ENCODE measurements around the gene XYLT2. TPM values are rescaled to one million over a fixed set of nuclear protein-coding genes. Genes with fewer than 3 reads are reported as not detected.

XYLT2 gene
- total RNA-seq, 1 experiment from 2014 or later, result 26.4 TPM

DNA sequence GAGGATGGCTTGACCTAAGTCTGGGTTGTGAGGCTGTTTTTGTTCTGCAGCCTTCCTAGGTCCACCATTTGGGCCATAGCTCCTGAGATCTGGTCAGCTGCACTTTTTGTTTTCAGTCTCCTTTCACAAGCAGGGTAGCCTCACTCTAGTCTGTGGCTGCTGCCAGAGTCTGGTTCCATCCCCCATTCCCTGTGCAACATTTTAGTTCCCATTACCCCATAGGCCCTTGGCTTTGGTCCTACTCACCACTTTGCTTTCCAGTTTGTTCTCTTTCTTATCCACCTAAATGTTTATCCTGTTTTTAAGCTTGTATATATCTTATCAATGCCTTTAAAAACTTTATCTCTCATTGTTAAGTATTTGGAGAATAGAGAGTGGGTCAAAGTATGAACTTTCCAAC, 6.5 kb upstream of the XYLT2 start:
- Histone ChIP-seq H3K4me2 (ENCODE audit: insufficient read depth, insufficient read length, low read length) (no peak overlapping the region), H2BK120ac (ENCODE audit: low read depth, low read length, poor library complexity, severe bottlenecking) (no peak overlapping the region), H2BK15ac (ENCODE audit: low read depth, low read length) (no peak overlapping the region), H3T11ph (ENCODE audit: low read length) (no peak overlapping the region), H2BK5ac (ENCODE audit: insufficient read length, low read length) (no peak overlapping the region), H3K18ac (ENCODE audit: insufficient read length, low read depth, low read length) (no peak overlapping the region), H3K27me3 (ENCODE audit: insufficient read depth, low read length) (no peaks in the 10 kb centered on the region), H3K9me3 (ENCODE audit: control insufficient read depth, low read depth, low read length) (peaks cover 5% of the 10 kb centered on the region), H4K8ac (replicated peaks; ENCODE audit: insufficient read length, low read depth, low read length) (no peak overlapping the region), H2BK20ac (ENCODE audit: low read depth, low read length, poor library complexity, severe bottlenecking) (no peak overlapping the region), H2AFZ (ENCODE audit: low read length) (no peak overlapping the region), H3K56ac (ENCODE audit: insufficient read length, low read depth, low read length) (no peak overlapping the region), H4K91ac (ENCODE audit: insufficient read length, low read depth, low read length) (no peak overlapping the region), H3K4me1 (ENCODE audit: insufficient read depth, low read length) (no peaks in the 10 kb centered on the region), H3K4ac (ENCODE audit: low read depth, low read length) (no peak overlapping the region), H4K5ac (ENCODE audit: insufficient read length, low read depth, low read length) (no peak overlapping the region), H3K9ac (ENCODE audit: extremely low read depth, insufficient read length, low read length) (no peak overlapping the region), H3K23me2 (ENCODE audit: insufficient read length, low read depth, low read length, poor library complexity, severe bottlenecking) (no peaks in the 10 kb centered on the region), H3K27ac (ENCODE audit: insufficient read length, low read depth, low read length) (no peak overlapping the region), H2BK12ac (ENCODE audit: insufficient read length, low read depth, low read length) (no peak overlapping the region), H3K14ac (ENCODE audit: insufficient read depth, low read length) (no peak overlapping the region), H2AK5ac (ENCODE audit: insufficient read length, low read length) (no peak overlapping the region), H3K79me2 (ENCODE audit: insufficient read depth, low read length) (no peaks in the 10 kb centered on the region), H3K23ac (ENCODE audit: insufficient read length, low read depth, low read length) (no peak overlapping the region), H4K20me1 (ENCODE audit: control insufficient read depth, insufficient read depth, insufficient read length) (no peaks in the 10 kb centered on the region), H3K79me1 (ENCODE audit: insufficient read depth, low read depth, low read length, poor library complexity, severe bottlenecking) (no peaks in the 10 kb centered on the region)
- H3K9me3 Mint-ChIP-seq, result peaks cover 15 to 16% of the 10 kb centered on the region in 2 experiments
- peaks cover 10% of the 10 kb centered on the region for H3K27me3 Mint-ChIP-seq (ENCODE audit: low read depth)
- TF ChIP-seq, protein P1, sequence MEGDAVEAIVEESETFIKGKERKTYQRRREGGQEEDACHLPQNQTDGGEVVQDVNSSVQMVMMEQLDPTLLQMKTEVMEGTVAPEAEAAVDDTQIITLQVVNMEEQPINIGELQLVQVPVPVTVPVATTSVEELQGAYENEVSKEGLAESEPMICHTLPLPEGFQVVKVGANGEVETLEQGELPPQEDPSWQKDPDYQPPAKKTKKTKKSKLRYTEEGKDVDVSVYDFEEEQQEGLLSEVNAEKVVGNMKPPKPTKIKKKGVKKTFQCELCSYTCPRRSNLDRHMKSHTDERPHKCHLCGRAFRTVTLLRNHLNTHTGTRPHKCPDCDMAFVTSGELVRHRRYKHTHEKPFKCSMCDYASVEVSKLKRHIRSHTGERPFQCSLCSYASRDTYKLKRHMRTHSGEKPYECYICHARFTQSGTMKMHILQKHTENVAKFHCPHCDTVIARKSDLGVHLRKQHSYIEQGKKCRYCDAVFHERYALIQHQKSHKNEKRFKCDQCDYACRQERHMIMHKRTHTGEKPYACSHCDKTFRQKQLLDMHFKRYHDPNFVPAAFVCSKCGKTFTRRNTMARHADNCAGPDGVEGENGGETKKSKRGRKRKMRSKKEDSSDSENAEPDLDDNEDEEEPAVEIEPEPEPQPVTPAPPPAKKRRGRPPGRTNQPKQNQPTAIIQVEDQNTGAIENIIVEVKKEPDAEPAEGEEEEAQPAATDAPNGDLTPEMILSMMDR (conservative IDR thresholded peaks at IDR 0.05), result no peak
- DNase-seq, result no peak
- H3K36me3 Mint-ChIP-seq (ENCODE audit: insufficient read depth in 1 of 3, low read depth in 3 of 3), result peaks cover 2 to 13% (median 5%) of the 10 kb centered on the region in 3 experiments; a peak in 4 of 7 replicates
- no peak overlapping the region for H3K4me3 Mint-ChIP-seq
- no peak overlapping the region for H3K27ac Mint-ChIP-seq
- H3K4me1 Mint-ChIP-seq, result peaks cover 0 to under 1% of the 10 kb centered on the region in 2 experiments; a peak in 1 of 4 replicates
